HepG2 (cell line): ENCODE measurements around the gene CIITA. TPM values are rescaled to one million over a fixed set of nuclear protein-coding genes. Genes with fewer than 3 reads are reported as not detected.
A peak's percentile ranks its signal among the peaks of the same experiment; 100 is the strongest.

ENCODE experiments used
- ATAC-seq: fragments of 200-7000 bp; cut with Tn5 transposase; 3 replicates; pipeline ENCODE4 v1.9.1; 2020; ENCODE audit warnings: mild to moderate bottlenecking, moderate library complexity
- BruUV-seq: library from RNA; stranded (reverse); fragments of 400-500 nt; replicated peaks from 2 replicates; lab custom pipeline; 2021; lab: Mats Ljungman, UMichigan
- CTCF ChIA-PET: fragments of 300-600 bp; formaldehyde crosslinking; extraction: SDS; loops from one replicate; lab custom pipeline; 2021; ENCODE audit warnings: low total read pairs, inconsistent platforms, low intra/inter-chr PET ratio; lab: Yijun Ruan, JAX
- POLR2A ChIA-PET: fragments of 350-600 bp; sonication (Branson Sonifier 250); formaldehyde crosslinking; loops from one replicate; lab custom pipeline; 2020; ENCODE audit warnings: antibody characterized with exemption, inconsistent platforms; lab: Yijun Ruan, JAX
- DNase-seq: peaks from one replicate; pipeline ENCODE4 v3.0.0-alpha.2; 2015; ENCODE audit warnings: low spot score
- FAIRE-seq: peaks from 3 replicates; lab custom pipeline; 2011; peaks lifted over from hg19 to GRCh38; lab: Jason Lieb, UNC
- H2AFZ ChIP-seq: one replicate; pipeline ENCODE4 v1.6.1; 2011; ENCODE audit warnings: low read length, inconsistent platforms
- H3K27ac ChIP-seq: fragments of 300-600 bp; 3 replicates; pipeline ENCODE4 v1.8.0; 2011; ENCODE audit warnings: mixed run types, mild to moderate bottlenecking, mixed read lengths, low read length, inconsistent platforms; ENCODE audit not compliant: insufficient read depth; ENCODE audit errors: extremely low read length
- H3K27me3 ChIP-seq, 2 experiments: fragments of 200-600 bp in 1 of 2; 2 replicates in 1 of 2; 3 replicates in 1 of 2; pipeline versions ENCODE4 v1.6.0 to v1.8.0; 2011; ENCODE audit warnings: low read length in 2 of 2, mild to moderate bottlenecking in 2 of 2, moderate library complexity in 2 of 2, inconsistent platforms in 1 of 2; ENCODE audit not compliant: insufficient read depth in 2 of 2, control insufficient read depth in 1 of 2
- H3K36me3 ChIP-seq, 2 experiments: fragments of 200-600 bp in 1 of 2; replicated peaks in 1 of 2; 2 replicates in 1 of 2; 3 replicates in 1 of 2; pipeline versions ENCODE4 v1.5.1 to v1.8.0; 2011; ENCODE audit warnings: low read length in 2 of 2, inconsistent platforms in 1 of 2; ENCODE audit not compliant: insufficient read depth in 2 of 2, control insufficient read depth in 1 of 2
- H3K4me1 ChIP-seq: 2 replicates; pipeline ENCODE4 v1.5.1; 2012; ENCODE audit warnings: low read length, inconsistent platforms; ENCODE audit not compliant: insufficient read depth
- H3K4me2 ChIP-seq: 2 replicates; pipeline ENCODE4 v1.6.0; 2011; ENCODE audit warnings: low read depth, low read length, inconsistent platforms
- H3K4me3 ChIP-seq, 3 experiments: fragments of 200-600 bp in 1 of 3; sonication (generic), shearing (Covaris generic) in 1 of 3; replicated peaks in 1 of 3; 2 replicates each; pipeline ENCODE4 v1.5.1; 2011 to 2016; ENCODE audit warnings: low read length in 3 of 3, inconsistent platforms in 2 of 3, low read depth in 2 of 3, mild to moderate bottlenecking in 2 of 3, control low read depth in 1 of 3, mixed read lengths in 1 of 3; ENCODE audit not compliant: insufficient read depth in 1 of 3
- H3K79me2 ChIP-seq: one replicate; pipeline ENCODE4 v1.6.1; 2011; ENCODE audit warnings: low read length, inconsistent platforms; ENCODE audit not compliant: insufficient read depth
- H3K9ac ChIP-seq: 2 replicates; pipeline ENCODE4 v1.6.0; 2011; ENCODE audit warnings: mild to moderate bottlenecking, low read depth, low read length, inconsistent platforms; ENCODE audit not compliant: insufficient read depth
- H3K9me3 ChIP-seq: 2 replicates; pipeline ENCODE4 v1.5.1; 2012; ENCODE audit warnings: mild to moderate bottlenecking, low read length
- H4K20me1 ChIP-seq: 2 replicates; pipeline ENCODE4 v1.6.0; 2011; ENCODE audit warnings: inconsistent platforms, mild to moderate bottlenecking, low read length, moderate library complexity; ENCODE audit not compliant: insufficient read depth
- CREB1 ChIP-seq, 2 experiments: fragments of 450-650 bp in 1 of 2; IDR thresholded peaks; 2 replicates each; pipeline ENCODE4 v1.6.1; 2016 to 2017; ENCODE audit warnings: control low read depth in 1 of 2, mild to moderate bottlenecking in 1 of 2, missing compliant biosample characterization in 1 of 2, missing genetic modification characterization in 1 of 2
- KLF16 ChIP-seq, 2 experiments: sonication (generic) in 1 of 2; formaldehyde crosslinking in 1 of 2; IDR thresholded peaks; 2 replicates each; pipeline versions ENCODE4 v1.6.1 to v1.8.0; 2016 to 2023; ENCODE audit warnings: missing genetic modification reagents in 2 of 2, missing compliant biosample characterization in 1 of 2
- POLR2G ChIP-seq: fragments of 200-400 bp; formaldehyde crosslinking; IDR thresholded peaks from 2 replicates; pipeline ENCODE4 v1.6.1; 2018; ENCODE audit warnings: mild to moderate bottlenecking, low read depth, low read length, moderate library complexity
- RFXAP ChIP-seq: sonication (generic); formaldehyde crosslinking; IDR thresholded peaks from 2 replicates; pipeline ENCODE4 v1.4.0; 2020; ENCODE audit warnings: missing genetic modification reagents, borderline replicate concordance
- ZNF160 ChIP-seq: sonication (generic); formaldehyde crosslinking; IDR thresholded peaks from 2 replicates; pipeline ENCODE4 v1.8.0; 2022; ENCODE audit warnings: mild to moderate bottlenecking, inconsistent platforms, missing genetic modification reagents
- WGBS: methylation state at CpG from one replicate; pipeline ENCODE4 v1.1.6; 2017; ENCODE audit warnings: low lambda C conversion rate; 5-methylcytosine and 5-hydroxymethylcytosine counted together
- in situ Hi-C: cut with HindIII; loops from 2 replicates; pipeline ENCODE4 v1.10.0; 2017; ENCODE audit warnings: low pct_unique_long_range_greater_than_20kb; ENCODE audit not compliant: extremely low pct_ligation_motif_present
- intact Hi-C: fragments of 100-400 bp; cut with micrococcal nuclease; formaldehyde crosslinking; loops from one replicate; pipeline ENCODE4 v1.10.0; 2022; ENCODE audit not compliant: unreplicated experiment
- polyA plus RNA-seq, 8 experiments: library from polyadenylated mRNA; depleted of rRNA in 3 of 8; stranded (reverse) in 7 of 8; unstranded in 1 of 8; fragments of >200 nt; fragmentation: Illumina TruSeq in 4 of 8; extraction: Trizol in 4 of 8; gene quantifications; 2 replicates each; pipeline versions ENCODE4 v1.2.1 to v1.2.3, GENCODE V29; 2011 to 2016; ENCODE audit warnings: low read depth in 4 of 8, missing spikeins in 1 of 8, mixed read lengths in 1 of 8; ENCODE audit not compliant: insufficient read depth in 1 of 8
- total RNA-seq, 5 experiments: library from RNA; depleted of rRNA; stranded (reverse); fragments of >200 nt; fragmentation: Illumina TruSeq; extraction: Trizol; gene quantifications; 2 replicates each; pipeline ENCODE4 v1.2.3, GENCODE V29; 2016; ENCODE audit warnings: low read depth in 1 of 5
- TF ChIP-seq, protein P1 (sequence below): sonication (generic); formaldehyde crosslinking; IDR thresholded peaks from 2 replicates; pipeline ENCODE4 v1.5.1; 2020; ENCODE audit warnings: mild to moderate bottlenecking, missing genetic modification reagents, borderline replicate concordance

The CIITA gene
- total and polyA plus RNA-seq, 2 of the 13 experiments (the other 11 are each of a cell fraction or from before 2014, with no cell fraction given), result 0.08 to 0.09 TPM

- no peak for TF ChIP-seq ZNF160 (CRISPR knock-in tag)
- no peak for TF ChIP-seq POLR2G
- no peak for TF ChIP-seq KLF16 (CRISPR knock-in tag; IDR thresholded peaks at IDR 0.05)
- TF ChIP-seq, protein P1, sequence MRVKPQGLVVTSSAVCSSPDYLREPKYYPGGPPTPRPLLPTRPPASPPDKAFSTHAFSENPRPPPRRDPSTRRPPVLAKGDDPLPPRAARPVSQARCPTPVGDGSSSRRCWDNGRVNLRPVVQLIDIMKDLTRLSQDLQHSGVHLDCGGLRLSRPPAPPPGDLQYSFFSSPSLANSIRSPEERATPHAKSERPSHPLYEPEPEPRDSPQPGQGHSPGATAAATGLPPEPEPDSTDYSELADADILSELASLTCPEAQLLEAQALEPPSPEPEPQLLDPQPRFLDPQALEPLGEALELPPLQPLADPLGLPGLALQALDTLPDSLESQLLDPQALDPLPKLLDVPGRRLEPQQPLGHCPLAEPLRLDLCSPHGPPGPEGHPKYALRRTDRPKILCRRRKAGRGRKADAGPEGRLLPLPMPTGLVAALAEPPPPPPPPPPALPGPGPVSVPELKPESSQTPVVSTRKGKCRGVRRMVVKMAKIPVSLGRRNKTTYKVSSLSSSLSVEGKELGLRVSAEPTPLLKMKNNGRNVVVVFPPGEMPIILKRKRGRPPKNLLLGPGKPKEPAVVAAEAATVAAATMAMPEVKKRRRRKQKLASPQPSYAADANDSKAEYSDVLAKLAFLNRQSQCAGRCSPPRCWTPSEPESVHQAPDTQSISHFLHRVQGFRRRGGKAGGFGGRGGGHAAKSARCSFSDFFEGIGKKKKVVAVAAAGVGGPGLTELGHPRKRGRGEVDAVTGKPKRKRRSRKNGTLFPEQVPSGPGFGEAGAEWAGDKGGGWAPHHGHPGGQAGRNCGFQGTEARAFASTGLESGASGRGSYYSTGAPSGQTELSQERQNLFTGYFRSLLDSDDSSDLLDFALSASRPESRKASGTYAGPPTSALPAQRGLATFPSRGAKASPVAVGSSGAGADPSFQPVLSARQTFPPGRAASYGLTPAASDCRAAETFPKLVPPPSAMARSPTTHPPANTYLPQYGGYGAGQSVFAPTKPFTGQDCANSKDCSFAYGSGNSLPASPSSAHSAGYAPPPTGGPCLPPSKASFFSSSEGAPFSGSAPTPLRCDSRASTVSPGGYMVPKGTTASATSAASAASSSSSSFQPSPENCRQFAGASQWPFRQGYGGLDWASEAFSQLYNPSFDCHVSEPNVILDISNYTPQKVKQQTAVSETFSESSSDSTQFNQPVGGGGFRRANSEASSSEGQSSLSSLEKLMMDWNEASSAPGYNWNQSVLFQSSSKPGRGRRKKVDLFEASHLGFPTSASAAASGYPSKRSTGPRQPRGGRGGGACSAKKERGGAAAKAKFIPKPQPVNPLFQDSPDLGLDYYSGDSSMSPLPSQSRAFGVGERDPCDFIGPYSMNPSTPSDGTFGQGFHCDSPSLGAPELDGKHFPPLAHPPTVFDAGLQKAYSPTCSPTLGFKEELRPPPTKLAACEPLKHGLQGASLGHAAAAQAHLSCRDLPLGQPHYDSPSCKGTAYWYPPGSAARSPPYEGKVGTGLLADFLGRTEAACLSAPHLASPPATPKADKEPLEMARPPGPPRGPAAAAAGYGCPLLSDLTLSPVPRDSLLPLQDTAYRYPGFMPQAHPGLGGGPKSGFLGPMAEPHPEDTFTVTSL (CRISPR knock-in tag), result no peak
These were observed 19.7 kb downstream of the CIITA start (continued) for GRCh38 chr16:10896723-10897122.

DNA sequence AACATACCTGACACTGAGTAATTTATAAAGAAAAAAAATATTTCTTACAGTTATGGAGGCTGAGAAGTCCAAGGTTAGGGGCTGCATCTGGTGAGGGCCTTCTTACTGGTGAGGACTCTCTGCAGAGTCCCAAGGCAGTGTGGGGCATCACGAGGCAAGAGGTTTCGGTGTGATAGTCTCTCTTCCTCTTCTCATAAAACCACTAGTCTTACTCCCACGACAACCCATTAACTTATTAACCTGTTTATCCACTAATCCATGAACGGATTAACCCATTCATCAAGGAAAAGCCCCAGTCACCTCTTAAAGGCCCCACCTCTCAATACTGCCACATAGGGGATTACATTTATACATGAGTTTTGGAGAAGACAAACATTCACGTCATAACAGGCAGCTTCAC is 20.1 kb downstream of the CIITA start:
- no peak overlapping the region for H3K4me2 ChIP-seq
- TF ChIP-seq CREB1 (IDR thresholded peaks at IDR 0.05) (peak; percentile 42; the same call in 1 of the 2 replicates), CREB1 (CRISPR knock-in tag; IDR thresholded peaks at IDR 0.05) (no peak), RFXAP (no peak)
- BruUV-seq, result no TSS peak
- intact Hi-C loops, result no loop called here
- H4K20me1 ChIP-seq, result no peaks in the 10 kb centered on the region; the same call in 1 of the 2 replicates
- H3K79me2 ChIP-seq, result no peaks in the 10 kb centered on the region
- in situ Hi-C loops, result no loop called here
- ChIA-PET POLR2A (no interaction called here), CTCF (no interaction called here)
- H3K9ac ChIP-seq, result no peak overlapping the region
- no peak overlapping the region for H3K27ac ChIP-seq
- H3K9me3 ChIP-seq, result no peaks in the 10 kb centered on the region
- 0 out of 5 replicates have a peak, but pooled peaks cover 0 to 2% of the 10 kb centered on the region in 2 experiments for H3K27me3 ChIP-seq
- no peaks in the 10 kb centered on the region for H3K36me3 ChIP-seq
- H2AFZ ChIP-seq, result no peak overlapping the region
- 16% methylated on average over 5 of the region's 5 CpGs for WGBS
- DNase-seq (no peak), FAIRE-seq (no peak), ATAC-seq (no peak)
- H3K4me1 ChIP-seq, result no peaks in the 10 kb centered on the region
- H3K4me3 ChIP-seq, result no peak overlapping the region
